GM10248 (cell line): ENCODE data around the gene PRPF39.

Experiments used
- CTCF ChIA-PET: fragments of 300-600 bp; sonication (Branson Sonifier 250); formaldehyde crosslinking; extraction: SDS; loops from one replicate; lab custom pipeline; 2021; ENCODE audit warnings: antibody characterized with exemption; lab: Yijun Ruan, JAX
- POLR2A ChIA-PET: fragments of 350-650 bp; sonication (Branson Sonifier 250); formaldehyde crosslinking; extraction: SDS; loops from one replicate; lab custom pipeline; 2020; ENCODE audit warnings: antibody characterized with exemption; lab: Yijun Ruan, JAX
- DNase-seq: peaks from one replicate; pipeline ENCODE4 v3.0.0; 2012; ENCODE audit errors: extremely low spot score
- TF ChIP-seq, protein P1 (sequence below): IDR thresholded peaks from 2 replicates; pipeline ENCODE4 v1.5.1; 2012; ENCODE audit warnings: mild to moderate bottlenecking, low read depth; ENCODE audit errors: extremely low read depth, missing control alignments, control extremely low read depth

Gene PRPF39

DNA sequence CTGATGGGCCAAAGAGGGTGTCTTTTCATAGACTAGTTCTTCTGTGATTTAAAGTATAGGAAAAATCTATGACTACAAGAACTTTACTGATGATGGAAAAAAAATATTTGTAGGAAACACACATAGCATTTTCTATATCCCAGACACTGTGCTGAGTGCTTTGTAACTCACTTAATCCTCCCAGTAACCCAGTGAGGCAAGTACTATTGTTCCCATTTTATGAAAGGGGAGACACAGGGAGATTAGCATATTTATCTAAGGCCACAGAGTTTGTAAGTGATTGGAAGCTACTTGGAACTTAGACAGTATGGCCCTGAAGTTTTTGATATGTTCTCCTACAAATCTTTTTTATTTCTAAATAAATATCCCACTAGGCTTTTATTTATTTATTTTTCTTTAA is 19.9 kb downstream of the PRPF39 start:
- ChIA-PET POLR2A (no interaction called here), CTCF (no interaction called here)
- no peak for DNase-seq
- TF ChIP-seq, protein P1, sequence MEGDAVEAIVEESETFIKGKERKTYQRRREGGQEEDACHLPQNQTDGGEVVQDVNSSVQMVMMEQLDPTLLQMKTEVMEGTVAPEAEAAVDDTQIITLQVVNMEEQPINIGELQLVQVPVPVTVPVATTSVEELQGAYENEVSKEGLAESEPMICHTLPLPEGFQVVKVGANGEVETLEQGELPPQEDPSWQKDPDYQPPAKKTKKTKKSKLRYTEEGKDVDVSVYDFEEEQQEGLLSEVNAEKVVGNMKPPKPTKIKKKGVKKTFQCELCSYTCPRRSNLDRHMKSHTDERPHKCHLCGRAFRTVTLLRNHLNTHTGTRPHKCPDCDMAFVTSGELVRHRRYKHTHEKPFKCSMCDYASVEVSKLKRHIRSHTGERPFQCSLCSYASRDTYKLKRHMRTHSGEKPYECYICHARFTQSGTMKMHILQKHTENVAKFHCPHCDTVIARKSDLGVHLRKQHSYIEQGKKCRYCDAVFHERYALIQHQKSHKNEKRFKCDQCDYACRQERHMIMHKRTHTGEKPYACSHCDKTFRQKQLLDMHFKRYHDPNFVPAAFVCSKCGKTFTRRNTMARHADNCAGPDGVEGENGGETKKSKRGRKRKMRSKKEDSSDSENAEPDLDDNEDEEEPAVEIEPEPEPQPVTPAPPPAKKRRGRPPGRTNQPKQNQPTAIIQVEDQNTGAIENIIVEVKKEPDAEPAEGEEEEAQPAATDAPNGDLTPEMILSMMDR = no peak

DNA sequence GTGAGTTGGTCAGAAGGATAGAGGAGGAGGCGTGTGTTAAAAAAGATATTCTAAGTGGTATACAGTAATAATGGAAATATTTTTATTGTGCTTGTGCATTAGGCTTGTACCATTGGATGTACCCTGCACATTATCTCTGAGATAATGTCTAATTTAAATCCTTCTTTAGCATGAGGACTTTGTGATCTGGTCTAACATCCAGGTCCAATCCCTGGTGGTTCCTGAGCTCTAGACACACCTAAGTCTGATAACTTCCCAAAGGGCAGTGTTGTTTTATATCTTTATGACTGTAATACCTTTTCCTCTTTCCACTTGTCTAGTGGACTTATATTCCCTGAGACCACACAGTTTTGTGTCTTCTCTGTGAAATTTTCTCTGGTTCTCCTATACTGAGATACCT is 20.6 kb downstream of the PRPF39 start:
- CTCF ChIA-PET = interaction anchor here (2.3 kb wide), 1 partner anchor 12 kb away, joined by 10 read pairs; no protein-coding TSS in a partner anchor
- TF ChIP-seq, protein P1 = no peak
- DNase-seq = no peak
- POLR2A ChIA-PET = no interaction called here

DNA sequence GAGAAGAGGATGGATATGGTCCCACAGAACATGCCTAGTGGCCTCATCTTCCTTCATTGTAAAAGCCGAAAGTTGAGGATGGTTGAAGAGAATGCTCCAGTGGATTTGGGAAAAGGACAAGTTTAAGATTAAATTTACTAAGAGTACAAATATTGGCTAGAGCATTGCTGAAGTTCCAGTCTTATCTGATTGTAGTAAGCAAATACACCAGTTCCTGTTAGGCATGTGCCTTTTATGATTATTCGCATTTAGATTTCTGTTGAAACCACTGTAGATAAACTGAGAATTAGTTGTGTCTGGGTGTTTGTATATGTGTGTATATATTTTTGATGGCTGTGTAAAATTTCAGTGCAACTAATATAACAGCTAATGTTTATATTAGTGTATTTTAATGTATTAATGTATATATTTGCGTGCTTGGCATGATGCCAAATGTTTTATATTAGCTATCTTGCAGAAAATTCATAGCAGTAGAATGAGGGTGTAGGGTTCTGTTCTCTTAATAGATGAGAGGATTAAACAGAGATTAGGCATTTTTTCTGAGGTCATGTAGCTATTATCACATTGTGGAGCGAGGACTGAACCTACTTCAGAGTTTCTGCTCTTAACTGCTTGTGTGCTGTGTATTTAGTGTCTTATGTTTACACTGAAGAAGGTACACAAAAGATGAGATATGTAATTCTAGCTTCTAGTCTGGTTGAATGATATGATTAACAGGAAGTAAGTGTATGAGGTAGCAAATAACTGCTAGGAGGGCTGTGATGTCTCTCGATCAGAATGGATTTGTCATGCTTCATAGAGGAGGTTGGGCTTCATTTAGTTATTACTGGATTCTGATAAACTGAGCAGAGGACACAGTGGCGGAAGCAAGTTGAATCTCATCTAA is 29.2 kb downstream of the PRPF39 start:
- ChIA-PET POLR2A (no interaction called here), CTCF (interaction anchor here (1.1 to 1.6 kb wide), 4 partner anchors 13 to 19 kb away, joined by 3 to 4 read pairs (median 4); no protein-coding TSS in a partner anchor)
- TF ChIP-seq, protein P1 = no peak

GRCh38 chr14:45114327-45114726 is 30.4 kb downstream of the PRPF39 start:
- no peak for DNase-seq
- CTCF ChIA-PET = interaction anchor here (1.6 to 3.3 kb wide), 2 partner anchors 14 to 18 kb away, joined by 3 to 12 read pairs; no protein-coding TSS in a partner anchor
- POLR2A ChIA-PET = no interaction called here
- TF ChIP-seq, protein P1 = no peak

More for the DNA sequence above, 29.2 kb downstream of the PRPF39 start:
- no peak for DNase-seq

DNA sequence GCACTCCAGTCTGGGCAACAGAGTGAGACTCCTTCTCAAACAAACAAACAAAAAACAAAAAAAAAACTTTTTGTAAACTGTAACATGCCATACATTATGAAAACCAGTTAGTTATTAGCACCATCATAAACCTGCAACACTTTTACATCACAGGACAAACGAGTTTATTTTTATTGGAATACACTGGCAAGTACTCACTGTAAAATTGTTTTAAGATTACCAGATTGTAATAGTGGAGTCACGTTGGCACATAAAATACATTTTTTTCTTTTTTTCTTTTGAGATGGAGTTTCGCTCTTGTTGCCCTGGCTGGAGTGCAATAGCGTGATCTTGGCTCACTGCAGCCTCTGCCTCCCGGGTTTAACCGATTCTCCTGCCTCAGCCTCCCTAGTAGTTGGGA is 34.7 kb downstream of the PRPF39 start:
- no peak for DNase-seq
- ChIA-PET CTCF (no interaction called here), POLR2A (no interaction called here)
- TF ChIP-seq, protein P1 = no peak

- CTCF ChIA-PET = no interaction called here
- TF ChIP-seq, protein P1 = no peak
These were observed 36.2 kb downstream of the PRPF39 start for GRCh38 chr14:45120096-45120495.

More at GRCh38 chr14:45120096-45120495, 36.2 kb downstream of the PRPF39 start:
- POLR2A ChIA-PET = no interaction called here
- no peak for DNase-seq
